Liver (tissue), 9 donors: ENCODE results near the gene ETF1. TPM values are rescaled to one million over a fixed set of nuclear protein-coding genes. Genes with fewer than 3 reads are reported as not detected.

Experiments used
- DNase-seq: peaks from one replicate; pipeline ENCODE4 v3.0.0-alpha.2; 2017; ENCODE audit warnings: low spot score
- H3K27ac ChIP-seq, 2 donors: one replicate each; pipeline ENCODE4 v1.7.0; 2013; ENCODE audit warnings: inconsistent platforms in 2 of 2, low read length in 2 of 2, control low read depth in 1 of 2, low read depth in 1 of 2, mild to moderate bottlenecking in 1 of 2
- H3K27me3 ChIP-seq, 4 donors: one replicate each; pipeline versions ENCODE4 v1.6.1 to v1.7.0; 2013; ENCODE audit warnings: low read length in 3 of 4, inconsistent platforms in 1 of 4, mild to moderate bottlenecking in 1 of 4, moderate library complexity in 1 of 4; ENCODE audit not compliant: control insufficient read depth in 4 of 4, insufficient read depth in 4 of 4
- H3K36me3 ChIP-seq, 4 donors: one replicate each; pipeline versions ENCODE4 v1.6.1 to v1.7.0; 2013; ENCODE audit warnings: low read length in 3 of 4, mild to moderate bottlenecking in 3 of 4, low read depth in 1 of 4, moderate library complexity in 1 of 4; ENCODE audit not compliant: control insufficient read depth in 4 of 4, insufficient read depth in 3 of 4
- H3K4me1 ChIP-seq, 4 donors: one replicate each; pipeline versions ENCODE4 v1.6.1 to v1.7.0; 2013; ENCODE audit warnings: low read length in 3 of 4, mild to moderate bottlenecking in 3 of 4, moderate library complexity in 1 of 4; ENCODE audit not compliant: control insufficient read depth in 4 of 4, insufficient read depth in 4 of 4
- H3K4me3 ChIP-seq, 3 donors: one replicate each; pipeline versions ENCODE4 v1.6.1 to v1.7.0; 2013; ENCODE audit warnings: low read length in 3 of 3, control low read depth in 1 of 3, low read depth in 1 of 3, mild to moderate bottlenecking in 1 of 3
- H3K9ac ChIP-seq, 2 donors: one replicate each; pipeline ENCODE4 v1.7.0; 2013; ENCODE audit warnings: low read length in 2 of 2, mild to moderate bottlenecking in 2 of 2, moderate library complexity in 2 of 2, control low read depth in 1 of 2, low read depth in 1 of 2
- H3K9me3 ChIP-seq, 4 donors: one replicate each; pipeline versions ENCODE4 v1.6.1 to v1.7.0; 2013; ENCODE audit warnings: low read length in 3 of 4; ENCODE audit not compliant: control insufficient read depth in 4 of 4
- ATF3 ChIP-seq: IDR thresholded peaks from 2 replicates; pipeline ENCODE4 v1.6.1; 2016; ENCODE audit warnings: antibody characterized with exemption
- CTCF ChIP-seq: fragments of 150-350 bp; IDR thresholded peaks from 2 replicates; pipeline ENCODE4 v1.5.1; 2017; ENCODE audit warnings: improper control_type of control experiment, low read depth, low read length; ENCODE audit not compliant: missing input control
- EGR1 ChIP-seq, 2 donors: IDR thresholded peaks; 2 replicates each; pipeline ENCODE4 v1.6.1; 2016 to 2018; ENCODE audit warnings: antibody characterized with exemption in 2 of 2, low read depth in 2 of 2
- FOXA1 ChIP-seq: IDR thresholded peaks from 2 replicates; pipeline ENCODE4 v1.6.1; 2016; ENCODE audit warnings: antibody characterized with exemption
- FOXA2 ChIP-seq: IDR thresholded peaks from 2 replicates; pipeline ENCODE4 v1.6.1; 2016; ENCODE audit warnings: antibody characterized with exemption
- GABPA ChIP-seq, 2 donors: IDR thresholded peaks in 1 of 2; conservative IDR thresholded peaks in 1 of 2; 2 replicates each; pipeline ENCODE4 v1.6.1; 2016; ENCODE audit warnings: antibody characterized with exemption in 2 of 2, mild to moderate bottlenecking in 1 of 2, moderate library complexity in 1 of 2
- HNF4A ChIP-seq, 2 donors: conservative IDR thresholded peaks; 2 replicates each; pipeline ENCODE4 v1.6.1; 2016; ENCODE audit warnings: antibody characterized with exemption in 2 of 2, mild to moderate bottlenecking in 2 of 2
- HNF4G ChIP-seq: IDR thresholded peaks from 2 replicates; pipeline ENCODE4 v1.6.1; 2016; ENCODE audit warnings: antibody characterized with exemption
- JUND ChIP-seq, 2 donors: IDR thresholded peaks; 2 replicates each; pipeline ENCODE4 v1.6.1; 2016; ENCODE audit warnings: antibody characterized with exemption in 2 of 2
- MAX ChIP-seq: IDR thresholded peaks from 2 replicates; pipeline ENCODE4 v1.6.1; 2016; ENCODE audit warnings: antibody characterized with exemption
- NR2F2 ChIP-seq: IDR thresholded peaks from 2 replicates; pipeline ENCODE4 v1.6.1; 2016; ENCODE audit warnings: antibody characterized with exemption
- RAD21 ChIP-seq, 2 donors: IDR thresholded peaks; 2 replicates each; pipeline ENCODE4 v1.6.1; 2016; ENCODE audit warnings: antibody characterized with exemption in 2 of 2, mild to moderate bottlenecking in 2 of 2
- REST ChIP-seq: IDR thresholded peaks from 2 replicates; pipeline ENCODE4 v1.6.1; 2016; ENCODE audit warnings: antibody characterized with exemption, mild to moderate bottlenecking
- RXRA ChIP-seq, 2 donors: IDR thresholded peaks; 2 replicates each; pipeline ENCODE4 v1.6.1; 2017 to 2018; ENCODE audit warnings: antibody characterized with exemption in 2 of 2, mild to moderate bottlenecking in 1 of 2
- SP1 ChIP-seq: IDR thresholded peaks from 2 replicates; pipeline ENCODE4 v1.6.1; 2018; ENCODE audit warnings: antibody characterized with exemption, mild to moderate bottlenecking
- TAF1 ChIP-seq: conservative IDR thresholded peaks from 2 replicates; pipeline ENCODE4 v1.6.1; 2016; ENCODE audit warnings: antibody characterized with exemption, mild to moderate bottlenecking
- YY1 ChIP-seq: IDR thresholded peaks from 2 replicates; pipeline ENCODE4 v1.6.1; 2016; ENCODE audit warnings: antibody characterized with exemption, mild to moderate bottlenecking
- ZBTB33 ChIP-seq: IDR thresholded peaks from 2 replicates; pipeline ENCODE4 v1.6.1; 2016; ENCODE audit warnings: antibody characterized with exemption
- WGBS: extraction: QIAGEN DNeasy Blood & Tissue Kit; methylation state at CpG from one replicate; pipeline ENCODE4 v1.1.7; 2013; 5-methylcytosine and 5-hydroxymethylcytosine counted together
- polyA plus RNA-seq, 2 donors: library from polyadenylated mRNA; stranded (reverse) in 1 of 2; unstranded in 1 of 2; fragments of 200-250 nt in 1 of 2; fragments of >200 nt in 1 of 2; fragmentation: Nextera tagmentation in 1 of 2; extraction: Ambion mirVana in 1 of 2; gene quantifications; one replicate each; pipeline versions ENCODE4 v1.2.1 to v1.2.3, GENCODE V29; 2013 to 2015
- total RNA-seq, 2 donors: library from RNA; depleted of rRNA; stranded (reverse); fragments of >200 nt; gene quantifications; one replicate each; pipeline ENCODE4 v1.2.3, GENCODE V29; 2014
- donor health status: healthy.
- donor health status: healthy.
- donor health status: healthy.
- donor health status: healthy.
- donor health status: healthy.

ETF1 gene
- total and polyA plus RNA-seq, 4 donors = 21.7 to 39.7 (median 31.1) TPM

- Histone ChIP-seq H3K27me3 (no peaks in the 10 kb centered on the region), H3K27ac (no peak overlapping the region), H3K4me1 (peaks cover 11 to 48% (median 26%) of the 10 kb centered on the region in 4 donors), H3K4me3 (no peak overlapping the region), H3K9me3 (no peaks in the 10 kb centered on the region), H3K9ac (no peak overlapping the region), H3K36me3 (peaks cover 7 to 42% (median 34%) of the 10 kb centered on the region in 4 donors)
- no peak for TF ChIP-seq MAX
- no peak for TF ChIP-seq EGR1 (IDR thresholded peaks at IDR 0.05; ENCODE audit: low read depth in 2 of 2)
- no peak for TF ChIP-seq SP1
- TF ChIP-seq NR2F2 = no peak
- TF ChIP-seq HNF4A (conservative IDR thresholded peaks at IDR 0.05) = no peak
- no peak for TF ChIP-seq FOXA2
- TF ChIP-seq ZBTB33 = no peak
- TF ChIP-seq JUND (IDR thresholded peaks at IDR 0.05) = no peak
- TF ChIP-seq ATF3 = no peak
- TF ChIP-seq TAF1 = no peak
- TF ChIP-seq RAD21 (IDR thresholded peaks at IDR 0.05) = no peak
- no peak for TF ChIP-seq REST
- no peak for TF ChIP-seq GABPA (IDR thresholded peaks at IDR 0.05 in 1 of 2, conservative IDR thresholded peaks at IDR 0.05 in 1 of 2)
- TF ChIP-seq FOXA1 = no peak
- no peak for TF ChIP-seq CTCF
- TF ChIP-seq HNF4G = no peak
- TF ChIP-seq YY1 = no peak
- no peak for TF ChIP-seq RXRA (IDR thresholded peaks at IDR 0.05)
- DNase-seq = no peak
- WGBS = 83% methylated on average over 8 of the region's 8 CpGs
These were observed 30.2 kb upstream of the ETF1 start for GRCh38 chr5:138573223-138573622.
